Fibroblast of lung (primary cell): Measurements from ENCODE around the gene PITRM1.
A peak's percentile ranks its signal among the peaks of the same experiment; 100 is the strongest.

Experiments used
- EZH2 ChIP-seq: IDR thresholded peaks from 2 replicates; pipeline ENCODE4 v1.5.1; 2012; ENCODE audit warnings: low read length, control low read depth, mild to moderate bottlenecking; ENCODE audit errors: missing control alignments
- TF ChIP-seq, protein P1 (sequence below), 2 donors: IDR thresholded peaks in 1 of 2; conservative IDR thresholded peaks in 1 of 2; 1 replicate in 1 of 2; 2 replicates in 1 of 2; pipeline ENCODE4 v1.5.1; 2011 to 2012; ENCODE audit warnings: low read length in 2 of 2, control low read depth in 1 of 2, inconsistent platforms in 1 of 2, low read depth in 1 of 2, mild to moderate bottlenecking in 1 of 2

DNA sequence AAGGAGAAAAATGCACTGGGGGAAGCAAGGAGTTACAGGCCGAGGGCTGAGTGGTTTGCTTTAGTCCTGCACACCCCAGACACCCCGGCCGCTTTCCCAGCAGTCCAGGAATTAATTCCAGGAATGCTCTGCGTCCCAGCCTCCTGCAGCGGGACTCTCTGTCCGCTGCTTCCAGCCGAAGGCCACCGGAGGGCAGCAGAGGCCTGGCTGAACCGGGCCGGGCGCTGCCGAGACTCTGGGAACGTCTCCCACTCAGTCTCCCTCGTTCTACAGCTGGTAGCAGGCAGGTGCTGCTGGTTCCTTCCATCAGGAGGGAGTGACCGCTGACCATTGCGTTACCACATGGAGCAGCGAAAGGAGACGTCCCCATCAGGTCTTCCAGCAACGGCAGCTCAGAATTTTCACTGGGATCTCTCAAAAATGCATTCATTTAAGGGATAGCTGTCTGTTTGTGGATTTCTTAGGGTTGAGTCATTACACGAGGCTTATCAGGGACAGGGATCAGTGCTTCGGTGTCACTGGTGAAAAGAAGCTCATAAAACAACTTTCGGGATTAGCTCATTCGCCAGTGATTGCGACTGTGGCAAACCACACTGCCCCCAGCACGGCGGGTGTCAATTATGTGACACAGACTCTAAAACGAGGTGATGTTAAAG, 24.9 kb upstream of the PITRM1 start:
- TF ChIP-seq, protein P1, sequence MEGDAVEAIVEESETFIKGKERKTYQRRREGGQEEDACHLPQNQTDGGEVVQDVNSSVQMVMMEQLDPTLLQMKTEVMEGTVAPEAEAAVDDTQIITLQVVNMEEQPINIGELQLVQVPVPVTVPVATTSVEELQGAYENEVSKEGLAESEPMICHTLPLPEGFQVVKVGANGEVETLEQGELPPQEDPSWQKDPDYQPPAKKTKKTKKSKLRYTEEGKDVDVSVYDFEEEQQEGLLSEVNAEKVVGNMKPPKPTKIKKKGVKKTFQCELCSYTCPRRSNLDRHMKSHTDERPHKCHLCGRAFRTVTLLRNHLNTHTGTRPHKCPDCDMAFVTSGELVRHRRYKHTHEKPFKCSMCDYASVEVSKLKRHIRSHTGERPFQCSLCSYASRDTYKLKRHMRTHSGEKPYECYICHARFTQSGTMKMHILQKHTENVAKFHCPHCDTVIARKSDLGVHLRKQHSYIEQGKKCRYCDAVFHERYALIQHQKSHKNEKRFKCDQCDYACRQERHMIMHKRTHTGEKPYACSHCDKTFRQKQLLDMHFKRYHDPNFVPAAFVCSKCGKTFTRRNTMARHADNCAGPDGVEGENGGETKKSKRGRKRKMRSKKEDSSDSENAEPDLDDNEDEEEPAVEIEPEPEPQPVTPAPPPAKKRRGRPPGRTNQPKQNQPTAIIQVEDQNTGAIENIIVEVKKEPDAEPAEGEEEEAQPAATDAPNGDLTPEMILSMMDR (conservative IDR thresholded peaks at IDR 0.05 in 1 of 2, IDR thresholded peaks at IDR 0.05 in 1 of 2; ENCODE audit: low read depth in 1 of 2, low read length in 2 of 2) = peak; percentile 85 to 89
- no peak for TF ChIP-seq EZH2
